Measurements from ENCODE around the gene RPS14.

- TF ChIP-seq, protein P1, sequence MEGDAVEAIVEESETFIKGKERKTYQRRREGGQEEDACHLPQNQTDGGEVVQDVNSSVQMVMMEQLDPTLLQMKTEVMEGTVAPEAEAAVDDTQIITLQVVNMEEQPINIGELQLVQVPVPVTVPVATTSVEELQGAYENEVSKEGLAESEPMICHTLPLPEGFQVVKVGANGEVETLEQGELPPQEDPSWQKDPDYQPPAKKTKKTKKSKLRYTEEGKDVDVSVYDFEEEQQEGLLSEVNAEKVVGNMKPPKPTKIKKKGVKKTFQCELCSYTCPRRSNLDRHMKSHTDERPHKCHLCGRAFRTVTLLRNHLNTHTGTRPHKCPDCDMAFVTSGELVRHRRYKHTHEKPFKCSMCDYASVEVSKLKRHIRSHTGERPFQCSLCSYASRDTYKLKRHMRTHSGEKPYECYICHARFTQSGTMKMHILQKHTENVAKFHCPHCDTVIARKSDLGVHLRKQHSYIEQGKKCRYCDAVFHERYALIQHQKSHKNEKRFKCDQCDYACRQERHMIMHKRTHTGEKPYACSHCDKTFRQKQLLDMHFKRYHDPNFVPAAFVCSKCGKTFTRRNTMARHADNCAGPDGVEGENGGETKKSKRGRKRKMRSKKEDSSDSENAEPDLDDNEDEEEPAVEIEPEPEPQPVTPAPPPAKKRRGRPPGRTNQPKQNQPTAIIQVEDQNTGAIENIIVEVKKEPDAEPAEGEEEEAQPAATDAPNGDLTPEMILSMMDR (IDR thresholded peaks at IDR 0.05) = no peak
- no peak for TF ChIP-seq EP300 (IDR thresholded peaks at IDR 0.05)
- no peak for TF ChIP-seq POLR2A (IDR thresholded peaks at IDR 0.05)
Observed at GRCh38 chr5:150397146-150397781, 52.3 kb downstream of the RPS14 start.
